HG02981 (cell line): ENCODE results near the gene RNF114.
"Not testable (repeated sequence)": the region's sequence is repeated elsewhere in the genome, so short reads cannot be mapped to it uniquely, and the experiment has no call there.

ENCODE experiments used
- ATAC-seq: cut with Tn5 transposase; IDR thresholded peaks from one replicate; pipeline ENCODE4 v1.9.1; 2021; ENCODE audit warnings: mild to moderate bottlenecking, moderate library complexity; ENCODE audit not compliant: unreplicated experiment

Gene RNF114

DNA sequence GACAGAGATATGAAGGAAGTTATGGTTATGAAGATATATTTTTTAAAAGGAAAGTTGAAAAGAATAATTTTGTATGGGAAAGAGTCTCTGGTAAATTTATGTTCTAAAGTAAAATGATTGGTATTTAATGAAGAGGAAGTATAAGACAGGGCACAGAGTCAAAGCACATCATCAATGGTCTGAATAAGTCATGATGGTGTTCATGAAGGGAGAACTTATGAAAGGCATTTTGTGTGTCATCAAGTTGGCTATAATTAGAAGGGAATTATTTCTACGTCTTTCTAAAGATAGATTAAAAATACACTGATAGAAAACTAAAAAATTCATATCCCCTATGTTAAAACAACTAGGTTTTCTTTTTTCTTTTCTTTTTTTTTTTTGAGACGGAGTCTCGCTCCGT lies 25.2 kb downstream of the RNF114 start:
- no peak for ATAC-seq

- ATAC-seq = no peak
Observed at GRCh38 chr20:49964964-49965780, 29.0 kb downstream of the RNF114 start.

- ATAC-seq = no peak
Observed at GRCh38 chr20:49965781-49966305, 29.6 kb downstream of the RNF114 start.

DNA sequence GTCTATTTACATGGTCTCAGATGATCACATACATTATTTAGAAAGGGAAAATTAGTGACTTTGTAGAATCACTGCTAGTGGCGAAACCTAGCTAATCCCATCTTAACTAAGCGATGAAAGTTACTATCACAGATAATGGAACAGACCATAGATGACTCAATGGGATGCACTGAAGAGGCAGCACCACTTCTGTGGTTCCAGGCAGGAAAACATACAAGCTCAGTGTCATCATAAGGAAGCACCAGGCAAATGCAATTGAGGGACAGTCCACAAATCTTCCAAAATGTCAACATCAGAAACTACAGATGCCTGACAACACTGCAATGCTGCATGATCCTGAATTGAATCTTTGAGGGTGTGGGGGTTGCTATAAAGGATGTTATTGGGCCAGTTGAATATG lies 30.7 kb downstream of the RNF114 start:
- ATAC-seq = no peak

DNA sequence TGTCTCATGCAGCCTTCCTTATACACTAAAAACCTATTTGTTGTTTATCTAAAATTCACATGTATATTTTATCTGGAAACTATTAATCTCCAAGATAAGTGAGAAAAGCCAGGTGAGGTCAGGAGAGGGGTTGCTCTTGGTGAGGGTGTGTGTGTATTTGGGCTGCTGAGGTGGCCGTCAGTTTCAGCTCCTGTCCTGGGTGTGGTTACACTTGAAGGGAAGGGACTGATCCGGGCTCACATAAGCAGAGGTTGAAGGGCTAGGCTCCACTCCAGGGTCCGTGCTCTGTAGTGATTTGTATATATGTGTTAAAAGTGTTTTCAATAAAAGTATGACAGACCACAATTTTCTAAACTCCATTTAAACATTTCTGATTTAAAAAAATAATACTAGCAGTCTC lies 33.0 kb downstream of the RNF114 start:
- no peak for ATAC-seq

DNA sequence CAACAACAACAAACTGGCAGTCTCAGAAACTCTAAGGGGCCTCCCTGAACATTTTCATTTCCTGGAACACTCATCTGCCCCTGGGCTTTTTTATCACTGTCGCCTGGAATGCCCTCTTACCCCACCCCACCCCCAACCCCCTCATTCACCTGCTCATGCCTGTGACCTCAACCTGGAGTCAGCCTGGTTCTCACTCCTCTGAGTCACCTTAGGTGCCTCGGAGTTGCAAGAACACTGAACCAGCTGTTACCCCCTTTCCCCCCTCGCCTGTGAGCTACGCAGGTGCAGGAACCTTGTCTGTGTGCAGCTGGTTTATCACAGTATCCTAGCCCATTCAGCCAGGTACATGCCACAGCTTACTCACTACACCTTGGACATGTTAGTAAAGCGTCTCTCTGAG lies 33.7 kb downstream of the RNF114 start:
- ATAC-seq = no peak

- no peak for ATAC-seq
Observed at GRCh38 chr20:49970498-49970897, 34.3 kb downstream of the RNF114 start.

DNA sequence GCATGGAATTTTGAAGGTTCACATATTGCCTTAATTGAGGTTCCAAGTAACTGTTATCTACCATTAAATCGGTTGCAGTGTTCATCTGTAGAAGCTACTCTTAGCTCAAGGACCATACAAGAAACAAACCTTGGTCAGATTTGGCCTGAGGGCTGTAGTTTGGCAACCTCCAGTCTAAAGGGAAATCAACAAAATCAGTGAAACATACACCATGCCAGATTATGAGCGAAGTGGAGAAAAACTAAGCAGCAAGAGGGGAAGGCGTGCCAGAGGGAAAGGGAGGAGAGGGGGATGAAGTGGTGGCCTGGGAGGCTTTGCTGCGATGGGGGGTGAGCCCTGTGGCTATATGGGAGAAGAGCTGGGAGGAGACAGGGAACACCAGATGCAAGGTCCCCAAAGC lies 37.8 kb downstream of the RNF114 start:
- no peak for ATAC-seq

DNA sequence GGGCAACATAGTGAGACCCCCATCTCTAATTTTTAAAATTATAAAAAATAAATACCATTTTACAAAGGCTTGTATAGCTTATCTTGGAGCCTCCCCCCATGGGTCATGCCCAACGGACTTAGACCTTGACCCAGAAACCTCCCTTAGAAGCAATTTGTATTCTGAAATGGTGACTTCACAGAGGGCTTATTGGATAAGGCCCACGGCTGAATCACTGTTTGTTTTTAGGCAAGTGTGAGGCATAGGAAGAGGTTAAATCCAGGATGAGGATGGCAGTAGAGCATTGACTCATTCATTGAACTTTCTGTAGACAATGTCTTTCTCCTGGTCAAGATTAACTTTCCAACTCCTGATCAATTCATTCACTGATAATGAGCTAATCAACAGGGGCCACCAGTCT lies 40.3 kb downstream of the RNF114 start:
- no peak for ATAC-seq

GRCh38 chr20:49977740-49978139 lies 41.5 kb downstream of the RNF114 start:
- not testable (repeated sequence) for ATAC-seq

DNA sequence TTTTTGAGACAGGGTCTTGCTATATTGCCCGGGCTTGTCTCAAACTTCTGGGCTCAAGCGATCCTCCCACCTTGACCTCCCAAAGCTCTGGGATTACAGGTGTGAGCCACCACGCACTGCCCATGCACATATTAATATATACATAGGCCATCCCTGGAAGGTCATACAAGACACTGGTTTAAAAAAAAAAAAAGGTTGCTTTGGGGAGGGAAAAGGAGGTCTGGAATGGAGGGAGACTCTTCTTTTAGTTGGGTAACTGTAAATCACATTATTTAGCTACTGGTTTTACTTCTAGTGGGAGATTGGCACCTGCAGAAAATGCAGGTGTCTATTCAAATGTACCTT lies 42.5 kb downstream of the RNF114 start:
- no peak for ATAC-seq

GRCh38 chr20:49979030-49979832 lies 43.0 kb downstream of the RNF114 start:
- ATAC-seq = no peak

DNA sequence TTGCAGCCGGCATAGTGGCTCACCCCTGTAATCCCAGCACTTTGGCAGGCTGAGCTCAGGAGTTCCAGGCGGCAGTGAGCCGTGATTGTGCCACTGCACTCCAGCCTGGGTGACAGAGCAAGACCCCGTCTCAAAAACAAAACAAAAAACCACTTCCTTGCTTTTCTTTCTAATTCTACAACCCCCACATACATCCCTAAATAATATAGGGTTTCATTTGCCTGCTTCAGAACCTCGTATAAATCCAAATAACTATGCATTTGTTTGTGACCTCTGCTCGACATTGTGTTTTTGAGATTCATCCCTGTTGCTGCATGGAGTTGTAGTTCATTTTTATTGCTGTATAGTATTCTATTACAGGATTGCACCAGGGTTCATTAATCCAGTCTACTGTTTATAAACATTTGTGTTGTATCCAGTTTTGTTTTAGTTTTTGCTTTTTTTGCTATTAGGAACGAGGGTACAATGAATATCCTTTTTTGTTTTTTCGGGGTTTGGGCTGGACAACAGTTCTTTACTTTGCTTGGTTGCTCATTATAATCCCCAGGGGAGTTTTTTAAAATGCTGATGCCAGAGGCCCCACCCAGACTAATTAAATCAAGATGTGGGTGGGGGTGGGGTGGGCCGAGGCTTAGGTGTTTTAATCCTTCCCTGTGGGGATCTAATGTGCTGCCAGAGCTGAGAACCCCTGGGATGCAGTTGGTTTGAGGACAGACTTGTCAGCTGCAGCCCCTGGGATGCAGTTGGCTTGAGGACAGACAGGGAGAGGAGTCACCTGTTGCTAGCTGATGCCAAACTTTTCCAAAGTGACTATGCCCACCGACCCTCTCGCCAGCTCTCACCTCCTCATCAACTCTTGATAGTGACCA lies 44.2 kb downstream of the RNF114 start:
- no peak for ATAC-seq

GRCh38 chr20:49981218-49982071 lies 45.2 kb downstream of the RNF114 start:
- no peak for ATAC-seq

DNA sequence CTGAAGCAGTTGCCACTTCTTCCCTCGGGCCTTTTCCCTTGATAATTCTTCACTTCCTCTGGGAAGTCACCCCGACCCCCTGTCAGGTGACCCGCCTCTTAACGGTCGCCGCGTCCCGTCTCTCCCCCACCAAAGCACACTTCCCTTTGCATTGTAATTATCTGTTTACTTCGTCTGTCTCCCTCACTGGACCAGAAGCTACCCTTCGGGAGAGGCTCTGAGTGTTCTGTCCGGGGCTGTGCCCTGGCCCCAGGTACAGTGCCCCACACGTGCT lies 45.8 kb downstream of the RNF114 start:
- ATAC-seq = no peak

DNA sequence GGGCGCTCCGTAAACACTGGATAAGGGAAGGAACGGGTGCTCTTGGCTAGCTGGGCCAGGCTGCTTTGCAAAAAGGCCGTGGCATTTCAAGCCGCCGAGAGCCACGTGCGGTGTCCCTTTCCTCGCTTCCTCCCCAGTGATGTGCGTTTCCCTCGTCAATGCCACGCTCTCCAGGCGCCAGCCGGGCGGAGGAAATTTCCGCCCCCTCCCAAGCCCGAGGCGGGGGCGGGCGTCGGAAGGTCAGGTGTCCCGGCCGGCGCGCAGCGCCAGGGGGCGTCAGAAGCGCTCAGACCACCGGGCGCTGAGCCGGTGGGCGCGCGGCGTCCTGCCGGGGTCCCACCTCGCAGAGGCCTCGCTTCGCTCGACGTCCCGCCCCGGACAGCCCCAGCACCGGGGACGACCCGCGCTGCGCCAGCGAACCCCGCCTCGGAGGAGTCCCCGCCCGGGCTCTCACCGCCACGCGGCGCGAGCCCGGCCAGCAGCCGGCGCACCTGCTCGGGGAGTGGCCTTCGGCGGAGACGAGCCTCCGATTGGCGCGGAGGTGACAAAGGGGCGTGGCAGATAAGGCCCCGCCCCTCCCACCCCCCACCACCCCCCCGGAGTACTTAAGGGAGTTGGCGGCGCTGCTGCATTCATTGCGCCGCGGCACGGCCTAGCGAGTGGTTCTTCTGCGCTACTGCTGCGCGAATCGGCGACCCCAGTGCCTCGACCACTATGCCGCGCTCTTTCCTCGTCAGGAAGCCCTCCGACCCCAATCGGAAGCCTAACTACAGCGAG lies 46.3 kb downstream of the RNF114 start, which contains the start of gene SNAI1:
SNAI1 (plus strand) TSS at position 635 of the 777 bp plus-strand sequence; CDS start at position 715, 80 bp downstream.
- peak; percentile 77 for ATAC-seq

GRCh38 chr20:49983123-49983847 lies 47.1 kb downstream of the RNF114 start:
- no peak for ATAC-seq

DNA sequence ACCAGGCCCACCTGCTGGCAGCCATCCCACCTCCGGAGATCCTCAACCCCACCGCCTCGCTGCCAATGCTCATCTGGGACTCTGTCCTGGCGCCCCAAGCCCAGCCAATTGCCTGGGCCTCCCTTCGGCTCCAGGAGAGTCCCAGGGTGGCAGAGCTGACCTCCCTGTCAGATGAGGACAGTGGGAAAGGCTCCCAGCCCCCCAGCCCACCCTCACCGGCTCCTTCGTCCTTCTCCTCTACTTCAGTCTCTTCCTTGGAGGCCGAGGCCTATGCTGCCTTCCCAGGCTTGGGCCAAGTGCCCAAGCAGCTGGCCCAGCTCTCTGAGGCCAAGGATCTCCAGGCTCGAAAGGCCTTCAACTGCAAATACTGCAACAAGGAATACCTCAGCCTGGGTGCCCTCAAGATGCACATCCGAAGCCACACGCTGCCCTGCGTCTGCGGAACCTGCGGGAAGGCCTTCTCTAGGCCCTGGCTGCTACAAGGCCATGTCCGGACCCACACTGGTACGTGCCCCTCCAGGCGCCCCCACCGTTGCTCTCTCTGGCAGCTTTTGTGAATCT lies 47.7 kb downstream of the RNF114 start:
- no peak for ATAC-seq
